C4-2B (cell line): ENCODE results near the gene RPS6KA4.
"Not testable (repeated sequence)": the region's sequence is repeated elsewhere in the genome, so short reads cannot be mapped to it uniquely, and the experiment has no call there.

Experiments
- H3K27ac ChIP-seq: fragments of 450-650 bp; 2 replicates; pipeline ENCODE4 v1.5.1; 2017
- ZFX ChIP-seq: fragments of 450-650 bp; IDR thresholded peaks from 2 replicates; pipeline ENCODE4 v1.6.1; 2017
- TF ChIP-seq, protein P1 (sequence below): fragments of 450-650 bp; conservative IDR thresholded peaks from 2 replicates; pipeline ENCODE4 v1.5.1; 2017; ENCODE audit warnings: mild to moderate bottlenecking

Gene RPS6KA4

DNA sequence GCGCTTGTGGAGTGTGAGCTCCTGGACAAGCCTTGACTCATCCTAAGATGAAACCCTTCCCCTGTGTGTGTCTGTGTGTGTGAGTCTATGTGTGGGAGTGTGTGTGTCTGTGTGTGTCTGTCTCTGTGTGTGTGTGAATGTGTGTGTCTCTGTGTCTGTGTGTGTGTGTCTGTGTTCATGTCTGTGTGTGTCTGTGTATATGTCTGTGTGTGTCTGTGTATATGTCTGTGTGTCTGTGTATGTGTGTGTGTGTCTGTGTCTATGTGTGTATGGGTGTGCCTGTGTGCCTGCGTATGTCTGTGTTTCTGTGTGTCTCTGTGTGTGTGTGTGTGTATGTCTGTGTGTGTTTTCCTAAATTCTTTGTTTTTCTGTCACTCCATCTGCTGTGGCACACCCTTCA lies 48.7 kb downstream of the RPS6KA4 start:
- H3K27ac ChIP-seq = no peak overlapping the region
- TF ChIP-seq ZFX = no peak
- TF ChIP-seq, protein P1, sequence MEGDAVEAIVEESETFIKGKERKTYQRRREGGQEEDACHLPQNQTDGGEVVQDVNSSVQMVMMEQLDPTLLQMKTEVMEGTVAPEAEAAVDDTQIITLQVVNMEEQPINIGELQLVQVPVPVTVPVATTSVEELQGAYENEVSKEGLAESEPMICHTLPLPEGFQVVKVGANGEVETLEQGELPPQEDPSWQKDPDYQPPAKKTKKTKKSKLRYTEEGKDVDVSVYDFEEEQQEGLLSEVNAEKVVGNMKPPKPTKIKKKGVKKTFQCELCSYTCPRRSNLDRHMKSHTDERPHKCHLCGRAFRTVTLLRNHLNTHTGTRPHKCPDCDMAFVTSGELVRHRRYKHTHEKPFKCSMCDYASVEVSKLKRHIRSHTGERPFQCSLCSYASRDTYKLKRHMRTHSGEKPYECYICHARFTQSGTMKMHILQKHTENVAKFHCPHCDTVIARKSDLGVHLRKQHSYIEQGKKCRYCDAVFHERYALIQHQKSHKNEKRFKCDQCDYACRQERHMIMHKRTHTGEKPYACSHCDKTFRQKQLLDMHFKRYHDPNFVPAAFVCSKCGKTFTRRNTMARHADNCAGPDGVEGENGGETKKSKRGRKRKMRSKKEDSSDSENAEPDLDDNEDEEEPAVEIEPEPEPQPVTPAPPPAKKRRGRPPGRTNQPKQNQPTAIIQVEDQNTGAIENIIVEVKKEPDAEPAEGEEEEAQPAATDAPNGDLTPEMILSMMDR = no peak

DNA sequence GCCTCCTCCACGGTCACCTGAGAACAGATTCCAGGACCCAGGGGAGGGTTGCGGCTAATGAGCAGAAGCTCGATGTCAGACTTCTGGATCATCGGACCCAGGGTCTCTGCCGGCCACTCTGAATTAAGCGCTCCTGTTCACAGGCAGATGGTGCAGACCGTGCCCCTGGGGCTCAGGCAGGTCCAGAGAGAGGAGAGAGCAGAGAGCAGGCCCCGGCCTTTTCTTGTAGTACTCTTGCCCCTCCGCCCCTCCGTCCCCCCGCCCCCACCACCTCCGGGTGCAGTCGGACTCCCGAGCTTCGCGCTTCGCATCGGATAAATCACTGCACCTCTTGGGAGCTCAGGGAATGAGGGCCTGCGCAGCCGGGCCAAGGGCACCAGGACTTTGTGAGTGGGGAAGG lies 50.3 kb downstream of the RPS6KA4 start:
- no peak overlapping the region for H3K27ac ChIP-seq
- TF ChIP-seq, protein P1 = no peak
- no peak for TF ChIP-seq ZFX

DNA sequence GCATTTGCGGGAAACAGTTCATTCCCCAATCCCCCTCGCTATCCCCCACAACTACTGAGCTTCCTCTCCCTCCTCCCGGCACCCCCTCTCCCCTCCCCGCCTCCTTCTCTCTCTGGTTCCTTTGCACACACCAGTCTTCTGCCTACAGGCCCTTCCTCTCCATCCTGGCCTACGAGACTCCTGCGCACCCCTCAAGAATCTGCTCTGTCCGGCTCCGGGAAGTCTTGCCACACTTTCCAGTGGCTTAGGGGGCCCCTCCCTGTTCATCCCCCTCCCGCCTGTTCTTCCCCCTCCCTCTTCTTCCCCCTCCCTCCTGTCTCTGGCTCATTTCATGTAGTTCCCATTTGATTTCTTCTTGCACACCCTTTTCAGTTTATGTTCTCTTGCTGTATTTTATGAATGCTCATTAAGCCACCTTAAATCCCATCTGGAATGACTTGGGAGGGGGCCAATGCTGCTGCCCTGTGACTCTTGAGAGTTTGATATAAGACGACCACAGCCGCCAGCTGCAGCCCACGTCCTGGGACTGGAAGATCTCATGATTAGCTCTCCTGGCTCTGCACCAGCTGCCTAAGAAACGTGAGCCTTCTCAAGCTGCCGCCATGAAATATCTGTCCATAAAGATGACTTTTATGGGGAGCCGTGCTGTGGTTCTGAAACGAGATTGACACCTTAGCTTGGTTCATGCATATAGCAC lies 50.9 kb downstream of the RPS6KA4 start:
- TF ChIP-seq ZFX = no peak
- TF ChIP-seq, protein P1 = no peak

DNA sequence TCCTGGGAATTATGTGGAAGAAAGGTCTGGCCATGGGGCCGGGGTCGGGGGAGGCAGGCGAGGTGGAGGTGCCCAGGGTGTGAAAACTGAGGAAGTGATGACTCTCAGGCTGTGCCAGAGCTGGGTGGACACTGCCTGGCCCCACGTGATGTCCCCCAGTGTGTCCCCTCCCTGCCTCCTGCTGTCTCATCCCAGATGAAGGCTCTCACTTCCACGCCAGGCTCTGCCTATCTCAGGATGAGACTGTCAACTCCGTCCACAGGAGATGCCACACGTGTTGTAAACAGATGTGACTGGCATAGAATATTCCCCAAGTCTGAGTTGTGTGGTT lies 51.4 kb downstream of the RPS6KA4 start:
- TF ChIP-seq ZFX = no peak
- TF ChIP-seq, protein P1 = no peak
- H3K27ac ChIP-seq = no peak overlapping the region

More for the DNA sequence above, 50.9 kb downstream of the RPS6KA4 start:
- H3K27ac ChIP-seq = no peak overlapping the region

DNA sequence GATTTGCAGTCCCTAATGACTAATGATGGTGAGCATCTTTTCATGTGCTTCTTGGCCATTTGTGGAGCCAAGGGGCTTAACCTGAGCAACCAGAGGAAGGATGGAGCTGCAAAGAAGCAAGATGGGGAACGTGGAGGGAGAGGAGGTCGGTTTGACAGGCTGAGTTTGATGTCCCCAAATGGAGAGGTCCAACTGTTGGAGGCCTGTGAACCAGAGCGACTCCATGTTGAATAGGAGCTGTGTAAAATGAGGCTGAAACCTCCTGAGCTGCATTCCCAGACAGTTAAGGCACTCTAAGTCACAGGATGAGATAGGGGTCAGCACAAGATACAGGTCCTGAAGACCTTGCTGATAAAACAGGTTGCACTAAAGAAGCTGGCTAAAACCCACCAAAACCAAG lies 54.5 kb downstream of the RPS6KA4 start:
- no peak for TF ChIP-seq ZFX
- TF ChIP-seq, protein P1 = no peak
- H3K27ac ChIP-seq = no peak overlapping the region

DNA sequence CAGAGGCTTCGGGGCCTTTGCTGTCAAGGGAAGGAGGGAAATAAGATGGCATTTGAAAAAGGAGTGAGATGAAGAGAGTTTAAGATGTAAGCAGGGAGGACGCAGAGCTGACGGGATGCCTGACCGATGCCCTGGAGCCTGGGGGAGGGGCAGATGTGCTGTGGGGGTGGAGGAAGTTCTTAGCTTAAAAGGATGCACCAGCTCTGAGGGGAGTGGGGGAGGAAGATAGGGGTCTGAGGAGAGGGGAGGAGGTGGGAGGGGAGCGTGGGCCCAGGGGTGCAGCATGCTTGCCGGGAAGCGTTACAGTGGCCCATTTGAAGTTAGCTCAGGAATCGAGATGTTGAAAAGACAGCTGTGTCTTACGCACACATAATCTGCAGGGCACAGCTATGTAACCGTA lies 56.3 kb downstream of the RPS6KA4 start:
- H3K27ac ChIP-seq = no peak overlapping the region
- no peak for TF ChIP-seq ZFX
- TF ChIP-seq, protein P1 = no peak

DNA sequence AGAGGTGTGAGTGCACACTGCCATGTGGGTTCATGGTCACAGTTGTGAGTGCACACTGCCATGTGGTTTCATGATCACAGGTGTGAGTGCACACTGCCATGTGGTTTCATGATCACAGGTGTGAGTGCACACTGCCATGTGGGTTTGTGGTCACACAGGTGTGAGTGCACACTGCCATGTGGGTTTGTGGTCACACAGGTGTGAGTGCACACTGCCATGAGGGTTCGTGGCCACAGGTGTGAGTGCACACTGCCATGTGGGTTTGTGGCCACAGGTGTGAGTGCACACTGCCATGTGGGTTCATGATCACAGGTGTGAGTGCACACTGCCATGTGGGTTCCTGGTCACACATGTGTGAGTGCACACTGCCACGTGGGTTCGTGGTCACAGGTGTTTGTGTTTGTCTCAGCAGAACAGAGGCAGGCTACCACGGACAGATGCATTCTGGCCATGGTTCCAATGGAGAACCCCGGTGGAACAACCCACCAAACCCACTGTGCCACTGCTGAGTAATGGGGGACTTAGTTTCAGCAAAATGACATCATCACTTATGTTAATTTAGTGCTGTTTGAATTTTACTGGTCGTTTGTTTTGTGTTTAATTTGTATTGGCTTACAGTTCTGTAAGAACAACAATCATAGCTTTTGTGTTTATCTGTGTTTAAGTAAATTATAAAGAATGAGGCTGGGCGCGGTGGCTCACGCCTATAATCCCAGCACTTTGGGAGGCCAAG lies 57.2 kb downstream of the RPS6KA4 start:
- TF ChIP-seq, protein P1 = no peak
- TF ChIP-seq ZFX = no peak
- H3K27ac ChIP-seq = no peak overlapping the region

DNA sequence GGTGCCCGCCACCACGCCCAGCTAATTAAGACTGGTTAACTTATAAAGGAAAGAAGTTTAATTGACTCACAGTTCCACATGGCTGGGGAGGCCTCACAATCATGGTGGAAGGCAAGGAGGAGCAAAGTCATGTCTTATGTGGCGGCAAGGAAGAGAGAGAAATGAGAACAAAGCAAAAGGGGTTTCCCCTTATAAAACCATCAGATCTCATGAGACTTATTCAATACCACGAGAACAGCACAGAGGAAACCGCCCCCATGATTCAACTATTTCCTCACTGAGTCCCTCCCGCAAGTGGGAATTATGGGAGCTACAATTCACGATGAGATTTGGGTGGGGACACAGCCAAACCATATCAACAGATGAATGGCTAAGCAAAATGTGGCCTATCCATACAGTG lies 59.3 kb downstream of the RPS6KA4 start:
- H3K27ac ChIP-seq = not testable (repeated sequence)
